Epithelial cell of proximal tubule (primary cell): Measurements from ENCODE around the gene DEUP1. TPM values are rescaled to one million over a fixed set of nuclear protein-coding genes. Genes with fewer than 3 reads are reported as not detected.

Experiments used
- DNase-seq: peaks from one replicate; pipeline ENCODE4 v3.0.0-alpha.2; 2011; ENCODE audit warnings: low read depth
- H3K4me3 ChIP-seq: 2 replicates; pipeline ENCODE4 v1.5.1; 2011; ENCODE audit warnings: low read depth, mild to moderate bottlenecking, low read length
- CTCF ChIP-seq: conservative IDR thresholded peaks from 2 replicates; pipeline ENCODE4 v1.5.1; 2012; ENCODE audit warnings: low read depth, mild to moderate bottlenecking, low read length
- total RNA-seq: library from RNA; depleted of rRNA; stranded (reverse); fragments of >200 nt; gene quantifications from 2 replicates; pipeline ENCODE4 v1.2.3, GENCODE V29; 2015

DEUP1 gene
- total RNA-seq, 1 donor from 2014 or later, result 0.69 TPM

- no peak for DNase-seq
- TF ChIP-seq CTCF, result no peak
Observed at GRCh38 chr11:93350835-93351234, 20.3 kb downstream of the DEUP1 start.

GRCh38 chr11:93359396-93359795 lies 28.9 kb downstream of the DEUP1 start:
- TF ChIP-seq CTCF, result no peak
- DNase-seq, result no peak
- H3K4me3 ChIP-seq, result no peak overlapping the region

More at GRCh38 chr11:93350835-93351234, 20.3 kb downstream of the DEUP1 start:
- H3K4me3 ChIP-seq, result no peak overlapping the region

GRCh38 chr11:93361435-93361834 lies 30.9 kb downstream of the DEUP1 start:
- DNase-seq, result no peak
- no peak for TF ChIP-seq CTCF

GRCh38 chr11:93368022-93368421 lies 37.5 kb downstream of the DEUP1 start:
- DNase-seq, result no peak
- no peak for TF ChIP-seq CTCF
- no peak overlapping the region for H3K4me3 ChIP-seq

More at GRCh38 chr11:93361435-93361834, 30.9 kb downstream of the DEUP1 start:
- no peak overlapping the region for H3K4me3 ChIP-seq

GRCh38 chr11:93370260-93370659 lies 39.7 kb downstream of the DEUP1 start:
- TF ChIP-seq CTCF, result no peak
- H3K4me3 ChIP-seq, result no peak overlapping the region
- no peak for DNase-seq

GRCh38 chr11:93389737-93390136 lies 59.2 kb downstream of the DEUP1 start:
- H3K4me3 ChIP-seq, result no peak overlapping the region
- no peak for DNase-seq
- TF ChIP-seq CTCF, result no peak

GRCh38 chr11:93392867-93393266 lies 62.3 kb downstream of the DEUP1 start:
- no peak overlapping the region for H3K4me3 ChIP-seq
- no peak for TF ChIP-seq CTCF
- no peak for DNase-seq
